Neural progenitor cell (in vitro differentiated cells): ENCODE results near the gene UTY.

ENCODE experiments used
- CTCF ChIP-seq: fragments of 200-600 bp; sonication (generic); IDR thresholded peaks from 2 replicates; pipeline ENCODE4 v1.5.1; 2017; ENCODE audit warnings: antibody characterized with exemption, mild to moderate bottlenecking
- EZH2phosphoT487 ChIP-seq: fragments of 200-600 bp; sonication (generic); IDR thresholded peaks from 2 replicates; pipeline ENCODE4 v1.6.1; 2017; ENCODE audit warnings: antibody characterized with exemption

DNA sequence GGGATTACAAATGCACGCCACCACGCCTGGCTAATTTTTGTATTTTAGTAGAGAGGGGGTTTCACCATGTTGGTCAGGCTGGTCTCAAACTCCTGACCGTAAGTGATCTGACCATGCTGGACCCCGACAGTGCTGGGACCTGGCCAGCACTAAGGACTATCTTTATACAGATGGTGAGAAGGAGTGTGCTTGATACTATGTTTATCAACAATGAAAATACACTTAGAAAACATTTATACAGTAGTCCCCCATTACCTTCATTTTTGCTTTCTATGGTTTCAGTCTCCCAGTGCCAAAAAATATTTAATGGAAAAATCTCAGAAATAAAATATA is 111.4 kb downstream of the UTY start:
- TF ChIP-seq CTCF, result no peak
- no peak for TF ChIP-seq EZH2phosphoT487
